Measurements from ENCODE around the gene MON1B. TPM values are rescaled to one million over a fixed set of nuclear protein-coding genes. Genes with fewer than 3 reads are reported as not detected.
"Not testable (repeated sequence)": the region's sequence is repeated elsewhere in the genome, so short reads cannot be mapped to it uniquely, and the experiment has no call there.

MON1B gene
- total and polyA plus RNA-seq, 7 experiments from 2014 or later: 30.7 to 87.2 (median 62.3) TPM

DNA sequence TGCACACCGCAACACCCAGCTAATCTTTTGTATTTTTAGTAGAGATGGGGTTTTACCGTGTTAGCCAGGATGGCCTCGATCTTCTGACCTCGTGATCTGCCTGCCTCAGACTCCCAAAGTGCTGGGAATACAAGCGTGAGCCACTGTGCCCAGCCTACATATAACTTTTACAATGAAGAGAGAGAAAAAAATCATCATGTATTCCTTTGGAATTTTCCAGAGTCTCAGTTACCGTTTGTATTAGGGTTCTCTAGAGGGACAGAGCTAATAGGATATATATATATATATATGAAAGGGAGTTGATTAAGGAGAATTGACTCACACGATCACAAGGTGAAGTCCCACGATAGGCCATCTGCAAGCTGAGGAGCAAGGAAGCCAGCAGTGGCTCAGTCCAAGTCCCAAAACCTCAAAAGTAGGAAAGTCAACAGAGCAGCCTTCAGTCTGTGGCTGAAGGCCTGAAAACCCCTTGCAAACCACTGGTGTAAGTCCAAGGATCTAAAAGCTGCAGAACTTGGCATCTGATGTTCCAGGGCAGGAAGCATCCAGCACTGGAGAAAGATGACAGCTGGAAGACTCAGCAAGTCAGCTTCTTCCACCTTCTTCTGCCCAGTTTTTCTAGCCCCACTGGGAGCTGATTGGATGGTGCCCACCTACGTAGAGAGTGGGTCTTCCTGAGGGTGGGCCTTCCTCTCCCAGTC, 25.3 kb upstream of the MON1B start:
- DNase-seq; H3K4me3 Mint-ChIP-seq; POLR2A ChIA-PET; H3K36me3 ChIP-seq (ENCODE audit: control insufficient read depth in 2 of 3, insufficient read depth in 3 of 3, low read length in 3 of 3); H3K4me3 ChIP-seq (ENCODE audit: low read length); H3K27ac ChIP-seq (ENCODE audit: low read depth, low read length); H3K27ac Mint-ChIP-seq; H3K9me3 ChIP-seq (ENCODE audit: control insufficient read depth in 2 of 3, low read length in 3 of 3); H3K9me3 Mint-ChIP-seq; H3K36me3 Mint-ChIP-seq; ATAC-seq; intact Hi-C loops (cut with micrococcal nuclease); H3K4me1 ChIP-seq (ENCODE audit: control insufficient read depth in 2 of 2, insufficient read depth in 2 of 2, low read length in 2 of 2); H3K27me3 ChIP-seq (ENCODE audit: control insufficient read depth in 2 of 2, insufficient read depth in 2 of 2, low read length in 2 of 2); H3K4me1 Mint-ChIP-seq: not testable (repeated sequence)
- peaks cover 4 to 46% (median 39%) of the 10 kb centered on the region in 5 donors for H3K27me3 Mint-ChIP-seq
- CTCF ChIA-PET: interaction anchor here (0.6 kb wide), 1 partner anchor 9 kb away, joined by 3 read pairs; no protein-coding TSS in a partner anchor

DNA sequence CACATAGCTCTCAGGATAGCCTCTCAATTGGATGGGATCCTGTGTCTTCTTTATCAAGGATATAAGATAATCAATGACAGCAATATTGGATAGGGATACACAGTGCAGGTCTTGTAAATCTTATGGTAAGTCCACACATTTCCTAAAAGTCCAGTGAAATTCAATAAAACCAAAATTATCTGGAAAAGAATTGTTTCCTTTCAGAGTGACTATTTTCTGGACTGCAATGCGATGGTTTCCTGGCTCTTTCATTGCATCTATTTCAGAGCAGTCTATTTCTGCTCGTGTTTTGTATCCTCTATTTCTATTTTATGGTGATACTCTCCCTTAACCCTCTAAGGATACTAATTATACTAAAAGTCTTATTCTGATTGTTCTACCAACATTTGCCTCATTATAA, 24.3 kb upstream of the MON1B start:
- no peaks in the 10 kb centered on the region for H3K4me1 Mint-ChIP-seq
- no peak overlapping the region for H3K27ac ChIP-seq (ENCODE audit: low read depth, low read length)
- CTCF ChIA-PET: no interaction called here
- H3K9me3 ChIP-seq (ENCODE audit: control insufficient read depth in 2 of 3, low read length in 3 of 3): no peaks in the 10 kb centered on the region
- no peak overlapping the region for H3K4me3 Mint-ChIP-seq
- H3K27me3 Mint-ChIP-seq: peaks cover 4 to 49% (median 42%) of the 10 kb centered on the region in 5 donors
- ATAC-seq (no peak), DNase-seq (no peak)
- H3K36me3 Mint-ChIP-seq: no peaks in the 10 kb centered on the region
- no peak overlapping the region for H3K27ac Mint-ChIP-seq
- no peak overlapping the region for H3K4me3 ChIP-seq (ENCODE audit: low read length)
- H3K36me3 ChIP-seq (ENCODE audit: control insufficient read depth in 2 of 3, insufficient read depth in 3 of 3, low read length in 3 of 3): no peaks in the 10 kb centered on the region
- intact Hi-C loops (cut with micrococcal nuclease): no loop called here
- H3K27me3 ChIP-seq (ENCODE audit: control insufficient read depth in 2 of 2, insufficient read depth in 2 of 2, low read length in 2 of 2): peaks cover 0 to 10% of the 10 kb centered on the region in 2 donors
- POLR2A ChIA-PET: no interaction called here
- no peaks in the 10 kb centered on the region for H3K4me1 ChIP-seq (ENCODE audit: control insufficient read depth in 2 of 2, insufficient read depth in 2 of 2, low read length in 2 of 2)
- H3K9me3 Mint-ChIP-seq: no peaks in the 10 kb centered on the region

DNA sequence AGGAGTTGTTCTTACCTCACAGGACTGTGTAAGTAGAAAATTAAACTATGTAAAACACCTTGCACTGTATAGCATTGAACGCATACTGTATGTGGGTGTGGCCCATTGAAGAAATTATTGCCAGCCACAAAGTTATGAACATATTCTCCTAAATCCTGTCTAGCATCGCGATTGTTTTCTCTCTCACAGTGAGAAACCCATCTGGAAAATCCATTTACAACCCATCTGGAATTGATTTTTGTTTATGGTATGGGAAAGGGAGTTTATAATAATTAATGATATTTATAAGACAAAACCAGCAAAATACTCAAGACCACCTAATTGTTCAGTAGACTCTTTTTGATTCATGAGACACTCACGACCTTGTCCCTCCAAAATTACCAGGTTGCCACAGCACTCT, 22.1 kb upstream of the MON1B start:
- Mint-ChIP-seq H3K4me1 (no peaks in the 10 kb centered on the region), H3K27ac (no peak overlapping the region), H3K36me3 (no peaks in the 10 kb centered on the region), H3K9me3 (no peaks in the 10 kb centered on the region), H3K4me3 (no peak overlapping the region), H3K27me3 (peaks cover 4 to 47% (median 35%) of the 10 kb centered on the region in 5 donors)
- Histone ChIP-seq H3K36me3 (ENCODE audit: control insufficient read depth in 2 of 3, insufficient read depth in 3 of 3, low read length in 3 of 3) (no peaks in the 10 kb centered on the region), H3K9me3 (ENCODE audit: control insufficient read depth in 2 of 3, low read length in 3 of 3) (no peaks in the 10 kb centered on the region), H3K27me3 (ENCODE audit: control insufficient read depth in 2 of 2, insufficient read depth in 2 of 2, low read length in 2 of 2) (peaks cover 0 to 10% of the 10 kb centered on the region in 2 donors), H3K4me3 (ENCODE audit: low read length) (no peak overlapping the region), H3K27ac (ENCODE audit: low read depth, low read length) (no peak overlapping the region), H3K4me1 (ENCODE audit: control insufficient read depth in 2 of 2, insufficient read depth in 2 of 2, low read length in 2 of 2) (no peaks in the 10 kb centered on the region)
- DNase-seq (no peak), ATAC-seq (no peak)
- ChIA-PET POLR2A (no interaction called here), CTCF (no interaction called here)
- intact Hi-C loops (cut with micrococcal nuclease): no loop called here

DNA sequence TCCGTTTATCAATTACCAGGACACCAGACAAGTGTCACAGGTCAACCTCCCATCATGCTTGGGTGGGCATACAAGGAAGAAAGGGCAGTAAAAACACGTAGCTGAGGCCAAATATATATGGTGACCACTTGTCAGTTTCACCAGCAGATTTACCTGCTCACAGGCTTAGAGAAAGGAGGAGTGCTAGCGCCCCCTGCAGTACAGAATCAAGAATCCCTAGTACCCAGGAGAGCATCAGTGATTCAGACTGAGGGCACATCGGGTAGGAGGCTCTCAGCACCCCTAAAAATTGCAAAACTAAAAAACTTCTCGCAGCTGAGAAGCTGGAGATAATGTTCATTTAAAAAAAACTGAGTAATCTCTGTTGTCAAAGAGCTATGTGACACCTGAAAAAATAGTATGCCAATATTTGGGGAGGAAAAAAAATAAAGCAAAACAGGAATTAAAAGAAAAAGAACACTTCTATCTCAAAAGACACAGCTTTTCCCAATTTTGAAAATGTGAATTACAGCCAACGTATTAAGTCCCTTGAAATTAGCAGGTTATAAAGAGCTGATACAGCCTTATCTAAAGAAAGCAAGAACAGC, 21.2 kb upstream of the MON1B start:
- no peak overlapping the region for H3K27ac ChIP-seq (ENCODE audit: low read depth, low read length)
- ChIA-PET CTCF (interaction anchor here (1.1 to 2.7 kb wide), 4 partner anchors 9 to 1970 kb away, joined by 3 to 12 read pairs (median 6); no protein-coding TSS in a partner anchor), POLR2A (no interaction called here)
- peak; percentile 70 for ATAC-seq
- peaks cover 9 to 47% (median 34%) of the 10 kb centered on the region in 5 donors for H3K27me3 Mint-ChIP-seq
- no peaks in the 10 kb centered on the region for H3K9me3 ChIP-seq (ENCODE audit: control insufficient read depth in 2 of 3, low read length in 3 of 3)
- no peaks in the 10 kb centered on the region for H3K9me3 Mint-ChIP-seq
- H3K27me3 ChIP-seq (ENCODE audit: control insufficient read depth in 2 of 2, insufficient read depth in 2 of 2, low read length in 2 of 2): peaks cover 0 to 10% of the 10 kb centered on the region in 2 donors
- intact Hi-C loops (cut with micrococcal nuclease): no loop called here
- H3K4me1 Mint-ChIP-seq: no peaks in the 10 kb centered on the region
- no peaks in the 10 kb centered on the region for H3K36me3 ChIP-seq (ENCODE audit: control insufficient read depth in 2 of 3, insufficient read depth in 3 of 3, low read length in 3 of 3)
- H3K4me1 ChIP-seq (ENCODE audit: control insufficient read depth in 2 of 2, insufficient read depth in 2 of 2, low read length in 2 of 2): no peaks in the 10 kb centered on the region
- H3K36me3 Mint-ChIP-seq: no peaks in the 10 kb centered on the region
- no peak overlapping the region for H3K4me3 Mint-ChIP-seq
- no peak overlapping the region for H3K4me3 ChIP-seq (ENCODE audit: low read length)
- no peak overlapping the region for H3K27ac Mint-ChIP-seq
- DNase-seq: peak in 4 of 9 donors; percentile 12 to 23 (median 18)

DNA sequence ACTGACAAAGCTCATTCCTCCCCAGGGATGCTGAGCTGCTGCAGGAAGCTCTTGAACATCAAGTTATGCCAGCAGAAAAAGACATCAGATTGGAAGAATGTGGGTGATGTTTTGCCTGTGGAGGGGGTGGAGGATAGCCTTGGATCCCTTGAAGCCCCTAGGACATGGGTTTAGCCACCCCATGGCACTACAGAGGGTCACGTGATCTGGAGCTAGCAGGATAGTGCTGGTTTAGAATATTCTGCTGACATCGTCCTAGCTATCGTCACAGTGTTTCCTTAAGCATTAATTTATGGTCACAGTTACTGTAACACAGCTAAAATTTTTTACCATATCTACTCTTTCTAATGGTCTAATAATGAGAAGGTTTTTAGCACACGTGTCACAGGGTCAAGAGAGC, 20.2 kb upstream of the MON1B start:
- H3K27ac ChIP-seq (ENCODE audit: low read depth, low read length): no peak overlapping the region
- no peak for ATAC-seq
- Mint-ChIP-seq H3K27me3 (peaks cover 10 to 51% (median 36%) of the 10 kb centered on the region in 5 donors), H3K9me3 (no peaks in the 10 kb centered on the region), H3K36me3 (no peaks in the 10 kb centered on the region), H3K4me3 (no peak overlapping the region), H3K27ac (no peak overlapping the region), H3K4me1 (no peaks in the 10 kb centered on the region)
- no peak overlapping the region for H3K4me3 ChIP-seq (ENCODE audit: low read length)
- no peak for DNase-seq
- CTCF ChIA-PET: interaction anchor here (0.9 to 2.7 kb wide), 6 partner anchors 8 to 1971 kb away, joined by 3 to 12 read pairs (median 6); no protein-coding TSS in a partner anchor
- H3K27me3 ChIP-seq (ENCODE audit: control insufficient read depth in 2 of 2, insufficient read depth in 2 of 2, low read length in 2 of 2): peaks cover 0 to 10% of the 10 kb centered on the region in 2 donors
- H3K36me3 ChIP-seq (ENCODE audit: control insufficient read depth in 2 of 3, insufficient read depth in 3 of 3, low read length in 3 of 3): no peaks in the 10 kb centered on the region
- POLR2A ChIA-PET: no interaction called here
- intact Hi-C loops (cut with micrococcal nuclease): loop anchor here (1.0 kb wide), 2 partner anchors 1382 to 1700 kb away; no protein-coding TSS in a partner anchor
- no peaks in the 10 kb centered on the region for H3K9me3 ChIP-seq (ENCODE audit: control insufficient read depth in 2 of 3, low read length in 3 of 3)
- no peaks in the 10 kb centered on the region for H3K4me1 ChIP-seq (ENCODE audit: control insufficient read depth in 2 of 2, insufficient read depth in 2 of 2, low read length in 2 of 2)

DNA sequence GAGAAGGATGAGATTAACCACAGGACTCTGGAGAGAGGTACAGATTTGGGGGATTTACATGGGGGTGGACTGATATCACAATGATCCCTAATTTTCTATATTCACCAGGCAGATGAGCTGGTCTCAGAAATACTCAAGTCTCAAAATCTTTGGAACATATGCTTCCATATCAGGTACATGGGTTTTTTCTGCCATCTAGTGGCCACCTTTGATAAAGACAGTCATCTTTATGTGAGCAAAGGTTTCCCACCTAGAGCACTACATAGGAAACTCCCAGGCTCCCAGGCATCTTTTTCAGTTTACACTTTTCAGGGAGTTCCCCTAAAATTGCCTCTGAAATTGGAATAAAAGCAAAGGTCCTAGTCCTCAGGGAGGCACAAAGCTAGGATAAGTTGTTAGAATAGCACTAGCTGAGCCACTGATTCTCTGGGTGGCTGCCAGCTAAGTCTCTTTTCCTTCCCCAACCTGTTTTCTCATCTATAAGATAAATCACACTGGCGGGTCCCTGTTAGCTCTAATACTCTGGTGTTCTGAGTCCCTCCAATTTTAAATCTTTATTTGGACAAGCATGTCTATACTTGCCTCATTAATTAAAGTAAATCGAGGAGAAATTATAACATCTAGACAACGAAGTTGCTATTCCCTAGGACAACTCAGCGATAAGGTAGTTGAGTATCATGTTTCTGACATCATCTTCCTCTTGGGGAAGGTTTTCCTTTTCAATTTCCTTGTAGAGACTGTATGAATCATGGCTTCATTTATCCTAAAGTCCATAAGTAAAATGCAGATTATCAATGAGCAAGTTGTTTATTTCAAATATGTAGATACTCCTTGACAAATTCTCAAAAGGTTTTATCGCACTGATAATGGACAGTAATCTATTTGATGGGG, 19.0 kb upstream of the MON1B start:
- Histone ChIP-seq H3K4me3 (ENCODE audit: low read length) (no peak overlapping the region), H3K27me3 (ENCODE audit: control insufficient read depth in 2 of 2, insufficient read depth in 2 of 2, low read length in 2 of 2) (peaks cover 0 to 10% of the 10 kb centered on the region in 2 donors), H3K36me3 (ENCODE audit: control insufficient read depth in 2 of 3, insufficient read depth in 3 of 3, low read length in 3 of 3) (no peaks in the 10 kb centered on the region), H3K9me3 (ENCODE audit: control insufficient read depth in 2 of 3, low read length in 3 of 3) (no peaks in the 10 kb centered on the region), H3K4me1 (ENCODE audit: control insufficient read depth in 2 of 2, insufficient read depth in 2 of 2, low read length in 2 of 2) (no peaks in the 10 kb centered on the region), H3K27ac (ENCODE audit: low read depth, low read length) (no peak overlapping the region)
- ATAC-seq: peak; percentile 73
- H3K36me3 Mint-ChIP-seq: no peaks in the 10 kb centered on the region
- CTCF ChIA-PET: interaction anchor here (0.9 to 2.7 kb wide), 4 partner anchors 9 to 1972 kb away, joined by 3 to 12 read pairs (median 6); no protein-coding TSS in a partner anchor
- DNase-seq: peak in 6 of 9 donors; percentile 25 to 50 (median 40)
- no peaks in the 10 kb centered on the region for H3K4me1 Mint-ChIP-seq
- H3K4me3 Mint-ChIP-seq: no peak overlapping the region
- no peaks in the 10 kb centered on the region for H3K9me3 Mint-ChIP-seq
- POLR2A ChIA-PET: no interaction called here
- H3K27ac Mint-ChIP-seq: no peak overlapping the region
- intact Hi-C loops (cut with micrococcal nuclease): loop anchor here (1.0 kb wide), 2 partner anchors 1383 to 1701 kb away; no protein-coding TSS in a partner anchor
- peaks cover 17 to 56% (median 42%) of the 10 kb centered on the region in 5 donors for H3K27me3 Mint-ChIP-seq

Measured in naive thymus-derived CD4-positive, alpha-beta T cell (primary cell).